Measurements from ENCODE around the gene SORCS2. TPM values are rescaled to one million over a fixed set of nuclear protein-coding genes. Genes with fewer than 3 reads are reported as not detected.

The SORCS2 gene
- total and polyA plus RNA-seq, 9 donors = 7.4 to 24.9 (median 13.0) TPM

GRCh38 chr4:7661846-7662506 lies 469.6 kb downstream of the SORCS2 start:
- Histone ChIP-seq H3K9me3 (replicated peaks; ENCODE audit: control insufficient read depth, low read depth, low read length) (no peaks in the 10 kb centered on the region), H3K4me3 (ENCODE audit: low read length) (no peak overlapping the region), H3K4me1 (ENCODE audit: control insufficient read depth, insufficient read depth, low read length) (no peaks in the 10 kb centered on the region), H3K27me3 (ENCODE audit: control insufficient read depth, insufficient read depth, low read length) (peaks cover 2% of the 10 kb centered on the region), H3K36me3 (ENCODE audit: control insufficient read depth, insufficient read depth, low read length) (no peaks in the 10 kb centered on the region), H3K27ac (ENCODE audit: low read length) (no peak overlapping the region)
- no peak for DNase-seq
- 60% methylated on average over 2 of the region's 13 CpGs for WGBS (ENCODE audit: insufficient coverage)

GRCh38 chr4:7662507-7662846 lies 470.1 kb downstream of the SORCS2 start:
- Histone ChIP-seq H3K27me3 (ENCODE audit: control insufficient read depth, insufficient read depth, low read length) (peaks cover 2% of the 10 kb centered on the region), H3K4me1 (ENCODE audit: control insufficient read depth, insufficient read depth, low read length) (no peaks in the 10 kb centered on the region), H3K4me3 (ENCODE audit: low read length) (no peak overlapping the region), H3K9me3 (replicated peaks; ENCODE audit: control insufficient read depth, low read depth, low read length) (no peaks in the 10 kb centered on the region), H3K36me3 (ENCODE audit: control insufficient read depth, insufficient read depth, low read length) (no peaks in the 10 kb centered on the region), H3K27ac (ENCODE audit: low read length) (no peak overlapping the region)
- 100% methylated on average over 1 of the region's 3 CpGs for WGBS (ENCODE audit: insufficient coverage)
- no peak for DNase-seq

GRCh38 chr4:7663075-7663541 lies 470.8 kb downstream of the SORCS2 start:
- H3K27me3 ChIP-seq (ENCODE audit: control insufficient read depth, insufficient read depth, low read length) = peaks cover 2% of the 10 kb centered on the region
- WGBS (ENCODE audit: insufficient coverage) = 70% methylated on average over 2 of the region's 2 CpGs
- no peak for DNase-seq
- no peaks in the 10 kb centered on the region for H3K9me3 ChIP-seq (replicated peaks; ENCODE audit: control insufficient read depth, low read depth, low read length)
- no peak overlapping the region for H3K27ac ChIP-seq (ENCODE audit: low read length)
- no peaks in the 10 kb centered on the region for H3K36me3 ChIP-seq (ENCODE audit: control insufficient read depth, insufficient read depth, low read length)
- H3K4me1 ChIP-seq (ENCODE audit: control insufficient read depth, insufficient read depth, low read length) = no peaks in the 10 kb centered on the region
- no peak overlapping the region for H3K4me3 ChIP-seq (ENCODE audit: low read length)

GRCh38 chr4:7664106-7664505 lies 471.8 kb downstream of the SORCS2 start:
- no peak for DNase-seq
- Histone ChIP-seq H3K4me3 (ENCODE audit: low read length) (no peak overlapping the region), H3K27me3 (ENCODE audit: control insufficient read depth, insufficient read depth, low read length) (no peaks in the 10 kb centered on the region), H3K4me1 (ENCODE audit: control insufficient read depth, insufficient read depth, low read length) (no peaks in the 10 kb centered on the region), H3K9me3 (replicated peaks; ENCODE audit: control insufficient read depth, low read depth, low read length) (no peaks in the 10 kb centered on the region), H3K36me3 (ENCODE audit: control insufficient read depth, insufficient read depth, low read length) (no peaks in the 10 kb centered on the region), H3K27ac (ENCODE audit: low read length) (no peak overlapping the region)
- WGBS (ENCODE audit: insufficient coverage) = 88% methylated on average over 17 of the region's 20 CpGs

- Histone ChIP-seq H3K4me3 (ENCODE audit: low read length) (no peak overlapping the region), H3K36me3 (ENCODE audit: control insufficient read depth, insufficient read depth, low read length) (no peaks in the 10 kb centered on the region), H3K9me3 (replicated peaks; ENCODE audit: control insufficient read depth, low read depth, low read length) (no peaks in the 10 kb centered on the region), H3K27me3 (ENCODE audit: control insufficient read depth, insufficient read depth, low read length) (no peaks in the 10 kb centered on the region), H3K27ac (ENCODE audit: low read length) (no peak overlapping the region), H3K4me1 (ENCODE audit: control insufficient read depth, insufficient read depth, low read length) (no peaks in the 10 kb centered on the region)
- 93% methylated on average over 3 of the region's 3 CpGs for WGBS (ENCODE audit: insufficient coverage)
- DNase-seq = no peak
These were observed 473.0 kb downstream of the SORCS2 start for GRCh38 chr4:7665321-7665720.

- Histone ChIP-seq H3K4me1 (ENCODE audit: control insufficient read depth, insufficient read depth, low read length) (no peaks in the 10 kb centered on the region), H3K9me3 (replicated peaks; ENCODE audit: control insufficient read depth, low read depth, low read length) (peaks cover 5% of the 10 kb centered on the region), H3K27ac (ENCODE audit: low read length) (no peak overlapping the region), H3K36me3 (ENCODE audit: control insufficient read depth, insufficient read depth, low read length) (no peaks in the 10 kb centered on the region), H3K27me3 (ENCODE audit: control insufficient read depth, insufficient read depth, low read length) (no peaks in the 10 kb centered on the region), H3K4me3 (ENCODE audit: low read length) (no peak overlapping the region)
- no peak for DNase-seq
- WGBS (ENCODE audit: insufficient coverage) = 83% methylated on average over 8 of the region's 15 CpGs
These were observed 473.7 kb downstream of the SORCS2 start for GRCh38 chr4:7666011-7666410.

DNA sequence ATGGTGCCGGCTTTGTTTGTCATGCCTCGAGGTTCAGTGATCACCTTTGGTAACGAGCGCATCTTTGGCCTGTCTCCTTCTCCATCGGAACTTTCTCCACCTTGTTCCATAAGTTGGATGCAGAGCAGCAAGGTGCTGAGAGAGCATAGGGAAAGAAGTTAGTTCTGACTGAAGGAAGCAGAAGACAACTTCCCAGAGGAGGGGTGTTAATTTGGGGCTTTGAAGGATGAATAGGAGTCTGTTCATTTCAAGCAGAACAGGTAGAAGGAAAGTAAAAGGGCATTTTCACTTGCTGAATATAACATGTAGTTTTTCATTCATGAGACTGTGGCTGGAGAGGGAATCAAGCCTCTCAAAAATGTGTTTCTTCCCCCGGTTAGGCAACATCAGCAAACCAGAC lies 474.4 kb downstream of the SORCS2 start:
- no peak for DNase-seq
- no peak overlapping the region for H3K27ac ChIP-seq (ENCODE audit: low read length)
- WGBS (ENCODE audit: insufficient coverage) = 94% methylated on average over 2 of the region's 6 CpGs

GRCh38 chr4:7668271-7668670 lies 475.9 kb downstream of the SORCS2 start:
- H3K4me1 ChIP-seq (ENCODE audit: control insufficient read depth, insufficient read depth, low read length) = no peaks in the 10 kb centered on the region
- no peak for DNase-seq
- H3K4me3 ChIP-seq (ENCODE audit: low read length) = no peak overlapping the region
- no peaks in the 10 kb centered on the region for H3K36me3 ChIP-seq (ENCODE audit: control insufficient read depth, insufficient read depth, low read length)
- no peak overlapping the region for H3K27ac ChIP-seq (ENCODE audit: low read length)
- peaks cover 5% of the 10 kb centered on the region for H3K9me3 ChIP-seq (replicated peaks; ENCODE audit: control insufficient read depth, low read depth, low read length)
- WGBS (ENCODE audit: insufficient coverage) = 62% methylated on average over 4 of the region's 4 CpGs
- no peaks in the 10 kb centered on the region for H3K27me3 ChIP-seq (ENCODE audit: control insufficient read depth, insufficient read depth, low read length)

More for the DNA sequence above, 474.4 kb downstream of the SORCS2 start:
- Histone ChIP-seq H3K4me1 (ENCODE audit: control insufficient read depth, insufficient read depth, low read length) (no peaks in the 10 kb centered on the region), H3K4me3 (ENCODE audit: low read length) (no peak overlapping the region), H3K27me3 (ENCODE audit: control insufficient read depth, insufficient read depth, low read length) (no peaks in the 10 kb centered on the region), H3K36me3 (ENCODE audit: control insufficient read depth, insufficient read depth, low read length) (no peaks in the 10 kb centered on the region), H3K9me3 (replicated peaks; ENCODE audit: control insufficient read depth, low read depth, low read length) (peaks cover 5% of the 10 kb centered on the region)

- 82% methylated on average over 4 of the region's 4 CpGs for WGBS (ENCODE audit: insufficient coverage)
- H3K9me3 ChIP-seq (replicated peaks; ENCODE audit: control insufficient read depth, low read depth, low read length) = peaks cover 5% of the 10 kb centered on the region
- H3K4me3 ChIP-seq (ENCODE audit: low read length) = no peak overlapping the region
- no peaks in the 10 kb centered on the region for H3K36me3 ChIP-seq (ENCODE audit: control insufficient read depth, insufficient read depth, low read length)
- peaks cover 1% of the 10 kb centered on the region for H3K27me3 ChIP-seq (ENCODE audit: control insufficient read depth, insufficient read depth, low read length)
- no peak for DNase-seq
- H3K27ac ChIP-seq (ENCODE audit: low read length) = no peak overlapping the region
- no peaks in the 10 kb centered on the region for H3K4me1 ChIP-seq (ENCODE audit: control insufficient read depth, insufficient read depth, low read length)
These were observed 476.5 kb downstream of the SORCS2 start for GRCh38 chr4:7668826-7669225.

- Histone ChIP-seq H3K4me3 (ENCODE audit: low read length) (no peak overlapping the region), H3K4me1 (ENCODE audit: control insufficient read depth, insufficient read depth, low read length) (peaks cover 4% of the 10 kb centered on the region), H3K36me3 (ENCODE audit: control insufficient read depth, insufficient read depth, low read length) (no peaks in the 10 kb centered on the region), H3K9me3 (replicated peaks; ENCODE audit: control insufficient read depth, low read depth, low read length) (peaks cover 5% of the 10 kb centered on the region), H3K27me3 (ENCODE audit: control insufficient read depth, insufficient read depth, low read length) (peaks cover 2% of the 10 kb centered on the region), H3K27ac (ENCODE audit: low read length) (no peak overlapping the region)
- WGBS (ENCODE audit: insufficient coverage) = no CpG with 5 or more reads among the region's 4 CpGs
- DNase-seq = no peak
These were observed 480.3 kb downstream of the SORCS2 start for GRCh38 chr4:7672601-7673000.

GRCh38 chr4:7673121-7673520 lies 480.8 kb downstream of the SORCS2 start:
- WGBS (ENCODE audit: insufficient coverage) = 97% methylated on average over 5 of the region's 9 CpGs
- DNase-seq = no peak

More at GRCh38 chr4:7673121-7673520, 480.8 kb downstream of the SORCS2 start:
- Histone ChIP-seq H3K27ac (ENCODE audit: low read length) (no peak overlapping the region), H3K4me1 (ENCODE audit: control insufficient read depth, insufficient read depth, low read length) (peaks cover 4% of the 10 kb centered on the region), H3K36me3 (ENCODE audit: control insufficient read depth, insufficient read depth, low read length) (no peaks in the 10 kb centered on the region), H3K9me3 (replicated peaks; ENCODE audit: control insufficient read depth, low read depth, low read length) (peaks cover 5% of the 10 kb centered on the region), H3K4me3 (ENCODE audit: low read length) (no peak overlapping the region), H3K27me3 (ENCODE audit: control insufficient read depth, insufficient read depth, low read length) (peaks cover 2% of the 10 kb centered on the region)
